Nephron progenitor cell (in vitro differentiated cells): ENCODE results near the gene RAB11FIP4.

ENCODE experiments used
- DNase-seq: peaks from one replicate; pipeline ENCODE4 v3.0.0; 2021
- H3K27ac Mint-ChIP-seq: 2 replicates; pipeline ENCODE4 v1.8.0; 2021; ENCODE audit warnings: mild to moderate bottlenecking, moderate library complexity, mixed read lengths
- H3K27me3 Mint-ChIP-seq: 2 replicates; pipeline ENCODE4 v1.8.0; 2021; ENCODE audit warnings: mild to moderate bottlenecking, low read depth, mixed read lengths; ENCODE audit not compliant: poor library complexity
- H3K36me3 Mint-ChIP-seq: 2 replicates; pipeline ENCODE4 v1.8.0; 2021; ENCODE audit warnings: low read depth, mixed read lengths
- H3K4me1 Mint-ChIP-seq: 2 replicates; pipeline ENCODE4 v1.8.0; 2021; ENCODE audit warnings: mixed read lengths
- H3K4me3 Mint-ChIP-seq: 2 replicates; pipeline ENCODE4 v1.8.0; 2021; ENCODE audit warnings: mild to moderate bottlenecking, moderate library complexity, mixed read lengths
- H3K9me3 Mint-ChIP-seq: 2 replicates; pipeline ENCODE4 v1.8.0; 2021; ENCODE audit warnings: mild to moderate bottlenecking, moderate library complexity, mixed read lengths
- TF ChIP-seq, protein P1 (sequence below): fragments of 200-600 bp; sonication (generic); IDR thresholded peaks from 2 replicates; pipeline ENCODE4 v1.5.0; 2021; ENCODE audit warnings: antibody characterized with exemption

Gene RAB11FIP4

DNA sequence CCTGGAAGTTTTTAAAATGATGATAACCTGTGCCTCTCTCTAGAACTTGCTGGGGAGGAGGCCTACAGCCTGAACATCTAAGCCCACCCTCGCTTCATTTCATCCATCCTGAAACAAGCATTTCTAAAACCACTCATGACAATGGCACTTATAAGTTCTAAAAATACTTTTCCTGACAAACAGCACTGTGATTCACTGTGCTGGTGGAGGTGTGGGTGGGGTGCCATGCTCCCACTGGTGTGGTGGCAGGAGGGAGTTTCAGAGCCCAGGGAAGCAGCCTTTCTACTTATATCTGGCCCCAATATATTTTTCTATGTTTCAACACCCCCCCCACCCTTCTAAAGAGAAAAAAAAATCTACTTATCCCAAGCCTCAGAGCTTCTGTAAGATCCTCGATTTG is 52.6 kb downstream of the RAB11FIP4 start:
- TF ChIP-seq, protein P1, sequence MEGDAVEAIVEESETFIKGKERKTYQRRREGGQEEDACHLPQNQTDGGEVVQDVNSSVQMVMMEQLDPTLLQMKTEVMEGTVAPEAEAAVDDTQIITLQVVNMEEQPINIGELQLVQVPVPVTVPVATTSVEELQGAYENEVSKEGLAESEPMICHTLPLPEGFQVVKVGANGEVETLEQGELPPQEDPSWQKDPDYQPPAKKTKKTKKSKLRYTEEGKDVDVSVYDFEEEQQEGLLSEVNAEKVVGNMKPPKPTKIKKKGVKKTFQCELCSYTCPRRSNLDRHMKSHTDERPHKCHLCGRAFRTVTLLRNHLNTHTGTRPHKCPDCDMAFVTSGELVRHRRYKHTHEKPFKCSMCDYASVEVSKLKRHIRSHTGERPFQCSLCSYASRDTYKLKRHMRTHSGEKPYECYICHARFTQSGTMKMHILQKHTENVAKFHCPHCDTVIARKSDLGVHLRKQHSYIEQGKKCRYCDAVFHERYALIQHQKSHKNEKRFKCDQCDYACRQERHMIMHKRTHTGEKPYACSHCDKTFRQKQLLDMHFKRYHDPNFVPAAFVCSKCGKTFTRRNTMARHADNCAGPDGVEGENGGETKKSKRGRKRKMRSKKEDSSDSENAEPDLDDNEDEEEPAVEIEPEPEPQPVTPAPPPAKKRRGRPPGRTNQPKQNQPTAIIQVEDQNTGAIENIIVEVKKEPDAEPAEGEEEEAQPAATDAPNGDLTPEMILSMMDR, result no peak
- Mint-ChIP-seq H3K27ac (no peak overlapping the region), H3K4me3 (no peak overlapping the region)

DNA sequence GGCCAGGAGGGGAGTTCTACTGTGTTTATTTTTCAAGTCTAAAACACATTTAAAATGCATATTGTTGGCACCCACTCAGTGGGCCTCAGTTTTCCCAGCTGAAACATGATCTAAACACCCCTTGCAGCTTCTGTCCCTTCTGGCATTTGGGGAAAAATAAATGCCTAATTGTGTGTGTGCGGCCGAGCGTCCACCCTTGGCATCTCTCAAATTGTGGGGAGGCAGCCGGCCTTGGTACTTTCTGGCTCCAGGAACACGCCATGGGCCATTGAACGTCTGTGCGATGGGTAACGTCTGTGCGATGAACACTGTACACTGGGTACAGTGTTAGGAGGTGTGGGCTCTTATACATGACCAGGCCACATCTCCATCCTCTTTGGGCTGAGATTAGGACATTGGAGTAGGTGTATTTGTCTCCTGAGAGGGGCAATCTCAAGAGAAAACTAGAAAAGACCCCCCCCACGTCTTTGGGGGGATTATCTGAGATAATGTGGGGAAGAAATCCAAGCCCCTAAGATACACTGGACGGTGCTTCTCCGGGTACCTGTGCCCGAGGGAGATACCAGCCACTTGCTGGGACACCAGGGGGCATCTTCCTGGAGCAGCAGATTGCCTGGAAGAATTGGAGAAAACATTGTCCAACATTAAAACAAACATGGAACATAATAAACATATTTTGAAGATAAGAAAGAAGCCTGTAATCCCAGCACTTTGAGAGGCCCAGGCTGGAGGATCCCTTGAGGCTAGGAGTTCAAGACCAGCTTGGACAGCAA is 54.9 kb downstream of the RAB11FIP4 start:
- no peak for DNase-seq

More for the DNA sequence above, 52.6 kb downstream of the RAB11FIP4 start:
- Mint-ChIP-seq H3K4me1 (peaks cover 9% of the 10 kb centered on the region), H3K27me3 (peaks cover 7% of the 10 kb centered on the region), H3K9me3 (no peaks in the 10 kb centered on the region), H3K36me3 (no peaks in the 10 kb centered on the region)
- no peak for DNase-seq

DNA sequence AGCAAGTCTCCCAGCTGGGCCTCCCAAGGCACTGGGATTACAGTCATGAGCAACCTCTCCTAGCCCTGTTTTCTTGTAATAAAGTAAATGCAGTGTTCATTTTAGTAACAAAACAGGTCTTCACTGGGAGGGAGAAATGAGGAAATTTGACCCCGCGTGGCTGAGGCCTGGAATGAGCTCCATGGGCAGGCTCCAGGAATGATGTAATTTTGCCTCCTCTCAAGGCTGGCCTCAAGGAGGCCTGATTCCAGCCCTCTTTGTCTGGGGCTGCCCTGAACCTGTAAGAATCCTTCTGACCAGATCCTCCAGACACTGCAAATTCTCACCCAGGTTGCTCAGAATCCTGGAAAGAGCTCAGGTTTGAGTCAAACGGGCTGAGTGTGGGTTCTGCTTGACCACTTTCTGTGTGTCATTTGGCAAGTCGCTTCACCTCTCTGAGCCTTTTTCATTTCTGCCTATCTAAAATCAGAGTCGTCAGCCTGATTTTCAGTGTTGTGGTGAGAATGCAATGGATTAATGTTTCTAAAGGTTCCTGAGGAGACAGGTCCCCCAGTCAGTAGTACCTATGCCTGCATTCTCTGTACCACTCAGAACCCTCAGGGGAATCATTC is 57.1 kb downstream of the RAB11FIP4 start:
- no peak for DNase-seq
- Mint-ChIP-seq H3K4me3 (no peak overlapping the region), H3K4me1 (peaks cover 23% of the 10 kb centered on the region), H3K27ac (no peak overlapping the region), H3K36me3 (no peaks in the 10 kb centered on the region), H3K27me3 (peaks cover 9% of the 10 kb centered on the region), H3K9me3 (no peaks in the 10 kb centered on the region)
- TF ChIP-seq, protein P1, result no peak

More for the DNA sequence above, 54.9 kb downstream of the RAB11FIP4 start:
- Mint-ChIP-seq H3K27me3 (peaks cover 6% of the 10 kb centered on the region), H3K36me3 (no peaks in the 10 kb centered on the region), H3K4me3 (no peak overlapping the region), H3K9me3 (no peaks in the 10 kb centered on the region), H3K27ac (no peak overlapping the region), H3K4me1 (peaks cover 13% of the 10 kb centered on the region)
- TF ChIP-seq, protein P1, result no peak

DNA sequence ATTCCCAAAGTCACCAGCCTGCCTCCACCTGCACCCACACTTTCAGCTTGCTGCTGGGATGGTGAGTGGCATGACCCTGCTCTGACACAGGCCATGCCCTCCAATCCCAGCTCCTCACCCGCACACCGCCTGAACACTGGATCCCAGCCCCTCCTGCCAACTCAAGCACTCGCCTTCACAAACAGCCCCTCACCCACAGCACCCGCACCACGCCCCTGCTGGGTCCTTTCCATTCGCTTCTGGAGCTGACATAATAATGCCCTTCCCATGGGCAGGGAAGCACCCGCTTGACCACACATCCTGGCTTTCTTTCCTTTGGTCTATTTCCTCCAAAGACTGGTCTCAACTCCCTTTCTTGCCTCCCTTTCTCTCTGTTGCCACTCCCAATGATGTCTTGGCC is 57.6 kb downstream of the RAB11FIP4 start:
- no peak for DNase-seq
- Mint-ChIP-seq H3K27me3 (peaks cover 9% of the 10 kb centered on the region), H3K36me3 (no peaks in the 10 kb centered on the region), H3K9me3 (no peaks in the 10 kb centered on the region), H3K27ac (no peak overlapping the region), H3K4me3 (no peak overlapping the region), H3K4me1 (peaks cover 23% of the 10 kb centered on the region)
- TF ChIP-seq, protein P1, result no peak

DNA sequence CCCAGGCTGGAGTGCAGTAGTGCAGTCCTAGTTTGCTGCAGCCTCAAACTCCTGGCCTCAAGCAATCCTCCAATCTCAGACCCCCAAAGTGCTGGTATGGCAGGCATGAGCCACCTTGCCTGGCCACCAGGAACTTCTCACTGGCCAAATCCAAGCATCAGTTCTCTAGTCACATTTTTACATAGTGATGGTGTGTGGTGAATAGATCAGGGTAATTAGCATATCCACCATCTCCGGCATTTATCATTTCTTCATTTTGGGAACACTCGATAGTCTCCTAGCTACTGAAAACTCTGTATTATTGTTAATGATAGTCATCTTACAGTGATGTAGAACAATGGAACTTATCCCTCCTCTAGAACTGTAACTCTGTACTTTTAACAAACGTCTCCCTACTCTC is 58.3 kb downstream of the RAB11FIP4 start:
- Mint-ChIP-seq H3K4me1 (peaks cover 23% of the 10 kb centered on the region), H3K9me3 (no peaks in the 10 kb centered on the region), H3K27ac (no peak overlapping the region), H3K27me3 (peaks cover 9% of the 10 kb centered on the region), H3K4me3 (no peak overlapping the region), H3K36me3 (no peaks in the 10 kb centered on the region)
- DNase-seq, result no peak
- TF ChIP-seq, protein P1, result no peak

DNA sequence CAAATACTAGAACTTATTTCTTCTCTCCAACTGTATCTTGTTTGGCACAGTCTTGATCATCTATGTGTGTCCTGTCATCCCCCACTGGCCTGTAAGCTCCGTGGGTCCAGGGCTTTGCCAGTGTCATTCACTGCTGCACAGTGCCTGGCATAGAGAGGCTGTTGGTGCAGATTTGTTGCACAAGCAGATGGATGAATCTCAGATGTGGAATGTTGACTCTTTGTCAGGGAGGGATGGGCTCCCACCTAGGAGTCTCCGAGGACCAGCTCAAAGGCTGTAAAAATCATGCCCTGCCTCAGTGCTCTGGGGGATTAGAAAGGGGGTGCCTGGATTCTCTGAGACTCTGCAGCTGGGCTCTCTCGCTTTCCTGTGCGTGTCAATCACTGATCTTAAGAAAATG is 60.6 kb downstream of the RAB11FIP4 start:
- Mint-ChIP-seq H3K4me1 (peaks cover 19% of the 10 kb centered on the region), H3K27me3 (peaks cover 5% of the 10 kb centered on the region), H3K27ac (peak overlapping the region; percentile 37), H3K9me3 (peaks cover 7% of the 10 kb centered on the region), H3K4me3 (no peak overlapping the region), H3K36me3 (no peaks in the 10 kb centered on the region)
- DNase-seq, result no peak
- TF ChIP-seq, protein P1, result no peak
